ENCODE data around the gene CCNY.

CCNY gene

GRCh38 chr10:35458500-35459448, 122.5 kb downstream of the CCNY start:
- peak; percentile 36 for DNase-seq

GRCh38 chr10:35459449-35459847, 123.1 kb downstream of the CCNY start:
- no peak for DNase-seq

- no peak for DNase-seq
Measured at GRCh38 chr10:35460852-35461460, 124.6 kb downstream of the CCNY start.

GRCh38 chr10:35462491-35462934, 126.2 kb downstream of the CCNY start:
- no peak for DNase-seq

GRCh38 chr10:35463105-35463867, 127.0 kb downstream of the CCNY start:
- DNase-seq: no peak

- DNase-seq: no peak
Measured at GRCh38 chr10:35463878-35464277, 127.6 kb downstream of the CCNY start.

- DNase-seq: no peak
Measured at GRCh38 chr10:35464825-35465456, 128.6 kb downstream of the CCNY start.

GRCh38 chr10:35465673-35466072, 129.4 kb downstream of the CCNY start:
- DNase-seq: no peak

- no peak for DNase-seq
Measured at GRCh38 chr10:35466170-35466569, 129.9 kb downstream of the CCNY start.

- no peak for DNase-seq
Measured at GRCh38 chr10:35466661-35467060, 130.4 kb downstream of the CCNY start.

- no peak for DNase-seq
Measured at GRCh38 chr10:35467186-35467585, 130.9 kb downstream of the CCNY start.

- DNase-seq: no peak
Measured at GRCh38 chr10:35470248-35470924, 134.1 kb downstream of the CCNY start.

- no peak for DNase-seq
Measured at GRCh38 chr10:35470925-35471315, 134.6 kb downstream of the CCNY start.

- no peak for DNase-seq
Measured at GRCh38 chr10:35471435-35471834, 135.1 kb downstream of the CCNY start.

- no peak for DNase-seq
Measured at GRCh38 chr10:35480142-35480541, 143.8 kb downstream of the CCNY start.

- DNase-seq: no peak
Measured at GRCh38 chr10:35481413-35481812, 145.1 kb downstream of the CCNY start.

GRCh38 chr10:35486297-35486990, 150.1 kb downstream of the CCNY start:
- no peak for DNase-seq

- DNase-seq: no peak
Measured at GRCh38 chr10:35487336-35488034, 151.2 kb downstream of the CCNY start.

- DNase-seq: no peak
Measured at GRCh38 chr10:35488228-35488627, 151.9 kb downstream of the CCNY start.

GRCh38 chr10:35492386-35493195, 156.3 kb downstream of the CCNY start:
- peak; percentile 51 for DNase-seq

Measured in hematopoietic multipotent progenitor cell treated with erythropoietin and hydrocortisone succinate and interleukin-3 and kit ligand, for 6 days (in vitro differentiated cells).